GM23338 (cell line): ENCODE measurements around the gene SMARCE1. TPM values are rescaled to one million over a fixed set of nuclear protein-coding genes. Genes with fewer than 3 reads are reported as not detected.
A peak's percentile ranks its signal among the peaks of the same experiment; 100 is the strongest.

Source experiments
- ATAC-seq: fragments of 200-7000 bp; cut with Tn5 transposase; 3 replicates; pipeline ENCODE4 v1.9.1; 2020
- DNase-seq: peaks from one replicate; pipeline ENCODE4 v3.0.0-alpha.2; 2015; ENCODE audit warnings: low spot score
- H2AFZ ChIP-seq: fragments of 200-600 bp; sonication (generic); 2 replicates; pipeline ENCODE4 v1.8.0; 2016; ENCODE audit warnings: antibody characterized with exemption, mild to moderate bottlenecking, moderate library complexity
- H3F3A ChIP-seq: fragments of 200-600 bp; sonication (generic); replicated peaks from 2 replicates; pipeline ENCODE4 v1.8.0; 2017; ENCODE audit warnings: antibody characterized with exemption, mixed run types, low read depth
- H3K27ac ChIP-seq: fragments of 200-600 bp; sonication (generic); 2 replicates; pipeline ENCODE4 v1.6.1; 2016; ENCODE audit warnings: low read depth
- H3K27me3 ChIP-seq: fragments of 200-600 bp; sonication (generic); 2 replicates; pipeline ENCODE4 v1.8.0; 2016; ENCODE audit warnings: mild to moderate bottlenecking, mixed run types, moderate library complexity; ENCODE audit not compliant: insufficient read depth
- H3K36me3 ChIP-seq: fragments of 200-600 bp; sonication (generic); 2 replicates; pipeline ENCODE4 v1.8.0; 2016; ENCODE audit warnings: mild to moderate bottlenecking; ENCODE audit not compliant: insufficient read depth
- H3K4me1 ChIP-seq: fragments of 200-600 bp; sonication (generic); 2 replicates; pipeline ENCODE4 v1.8.0; 2016; ENCODE audit warnings: mild to moderate bottlenecking, moderate library complexity; ENCODE audit not compliant: insufficient read depth
- H3K4me2 ChIP-seq: fragments of 200-600 bp; sonication (generic); 2 replicates; pipeline ENCODE4 v1.7.1; 2017; ENCODE audit warnings: mixed run types
- H3K4me3 ChIP-seq: fragments of 200-600 bp; sonication (generic); 2 replicates; pipeline ENCODE4 v1.6.1; 2016; ENCODE audit warnings: mixed run types
- H3K79me2 ChIP-seq: fragments of 200-600 bp; sonication (generic); replicated peaks from 2 replicates; pipeline ENCODE4 v1.8.0; 2017; ENCODE audit warnings: mild to moderate bottlenecking; ENCODE audit not compliant: insufficient read depth
- H3K9me2 ChIP-seq: fragments of 200-600 bp; sonication (generic); 2 replicates; pipeline ENCODE4 v1.8.0; 2017; ENCODE audit not compliant: insufficient read depth
- H4K20me1 ChIP-seq: fragments of 200-600 bp; sonication (generic); replicated peaks from 2 replicates; pipeline ENCODE4 v1.8.0; 2017; ENCODE audit warnings: mild to moderate bottlenecking; ENCODE audit not compliant: insufficient read depth
- H3K27ac Mint-ChIP-seq: 2 replicates; pipeline ENCODE4 v1.8.0; 2020; ENCODE audit warnings: inconsistent platforms, mild to moderate bottlenecking, moderate library complexity, mixed read lengths
- H3K27me3 Mint-ChIP-seq: 3 replicates; pipeline ENCODE4 v1.8.0; 2022; ENCODE audit warnings: low read depth, mild to moderate bottlenecking, moderate library complexity, mixed read lengths, inconsistent platforms; ENCODE audit not compliant: insufficient read depth, poor library complexity
- H3K36me3 Mint-ChIP-seq: 3 replicates; pipeline ENCODE4 v1.8.0; 2021; ENCODE audit warnings: low read depth, mild to moderate bottlenecking, inconsistent platforms, moderate library complexity, mixed read lengths
- H3K4me1 Mint-ChIP-seq: 3 replicates; pipeline ENCODE4 v1.8.0; 2020; ENCODE audit warnings: mild to moderate bottlenecking, inconsistent platforms, mixed read lengths
- H3K4me3 Mint-ChIP-seq: 3 replicates; pipeline ENCODE4 v1.8.0; 2021; ENCODE audit warnings: moderate library complexity, mild to moderate bottlenecking, inconsistent platforms, mixed read lengths
- H3K9me3 Mint-ChIP-seq: 3 replicates; pipeline ENCODE4 v1.8.0; 2020; ENCODE audit warnings: moderate library complexity, mild to moderate bottlenecking, inconsistent platforms, mixed read lengths
- CREB1 ChIP-seq: fragments of 250-450 bp; sonication (Bioruptor Pico); IDR thresholded peaks from 2 replicates; pipeline ENCODE4 v1.5.0; 2020; ENCODE audit warnings: low read depth, mild to moderate bottlenecking, moderate library complexity
- EZH2 ChIP-seq: fragments of 200-600 bp; sonication (generic); IDR thresholded peaks from one replicate; pipeline ENCODE4 v1.8.0; 2017; ENCODE audit warnings: antibody characterized with exemption, mild to moderate bottlenecking, low read depth; ENCODE audit not compliant: unreplicated experiment
- EZH2phosphoT487 ChIP-seq: fragments of 200-600 bp; sonication (generic); IDR thresholded peaks from one replicate; pipeline ENCODE4 v1.8.1; 2018; ENCODE audit warnings: antibody characterized with exemption; ENCODE audit not compliant: unreplicated experiment
- JUNB ChIP-seq: IDR thresholded peaks from one replicate; pipeline ENCODE4 v1.6.1; 2016; ENCODE audit warnings: antibody characterized with exemption; ENCODE audit not compliant: unreplicated experiment
- NANOG ChIP-seq: IDR thresholded peaks from 2 replicates; pipeline ENCODE4 v1.6.1; 2016; ENCODE audit warnings: antibody characterized with exemption, borderline replicate concordance
- POLR2AphosphoS5 ChIP-seq: IDR thresholded peaks from 2 replicates; pipeline ENCODE4 v1.6.1; 2016; ENCODE audit warnings: antibody characterized with exemption, low read depth
- STAT1 ChIP-seq: IDR thresholded peaks from one replicate; pipeline ENCODE4 v1.6.1; 2016; ENCODE audit warnings: antibody characterized with exemption; ENCODE audit not compliant: unreplicated experiment
- ZNF114 ChIP-seq: fragments of 250-450 bp; sonication (Bioruptor Pico); IDR thresholded peaks from 2 replicates; pipeline ENCODE4 v1.5.0; 2020; ENCODE audit warnings: mild to moderate bottlenecking, moderate library complexity
- ZNF331 ChIP-seq: fragments of 250-450 bp; sonication (Bioruptor Pico); IDR thresholded peaks from 2 replicates; pipeline ENCODE4 v1.5.0; 2020; ENCODE audit warnings: low read depth, mild to moderate bottlenecking, moderate library complexity
- polyA plus RNA-seq: library from polyadenylated mRNA; unstranded; fragments of >200 nt; fragmentation: Nextera tagmentation; extraction: Ambion mirVana; gene quantifications from 2 replicates; pipeline ENCODE4 v1.2.1, GENCODE V29; 2016
- total RNA-seq: library from RNA; depleted of rRNA; stranded (reverse); fragments of >200 nt; shearing (Covaris generic); gene quantifications from 2 replicates; pipeline ENCODE4 v1.2.3, GENCODE V29; 2014
- TF ChIP-seq, protein P1 (sequence below): IDR thresholded peaks from one replicate; pipeline ENCODE4 v1.6.1; 2018; ENCODE audit warnings: antibody characterized with exemption; ENCODE audit not compliant: unreplicated experiment
- TF ChIP-seq, protein P2 (sequence below): IDR thresholded peaks from 2 replicates; pipeline ENCODE4 v1.6.1; 2016; ENCODE audit warnings: antibody characterized with exemption
- TF ChIP-seq, protein P3 (sequence below): fragments of 250-450 bp; sonication (Bioruptor Pico); IDR thresholded peaks from 2 replicates; pipeline ENCODE4 v1.5.0; 2020; ENCODE audit warnings: mild to moderate bottlenecking, moderate library complexity
- TF ChIP-seq, protein P4 (sequence below), 2 experiments: fragments of 200-600 bp in 1 of 2; sonication (generic) in 1 of 2; conservative IDR thresholded peaks; 2 replicates each; pipeline versions ENCODE4 v1.5.1 to v1.6.1; 2016 to 2017; ENCODE audit warnings: antibody characterized with exemption in 2 of 2, low read depth in 2 of 2, mild to moderate bottlenecking in 2 of 2, moderate library complexity in 1 of 2

SMARCE1 gene
- total and polyA plus RNA-seq, 2 experiments from 2014 or later: 101 to 258 TPM

DNA sequence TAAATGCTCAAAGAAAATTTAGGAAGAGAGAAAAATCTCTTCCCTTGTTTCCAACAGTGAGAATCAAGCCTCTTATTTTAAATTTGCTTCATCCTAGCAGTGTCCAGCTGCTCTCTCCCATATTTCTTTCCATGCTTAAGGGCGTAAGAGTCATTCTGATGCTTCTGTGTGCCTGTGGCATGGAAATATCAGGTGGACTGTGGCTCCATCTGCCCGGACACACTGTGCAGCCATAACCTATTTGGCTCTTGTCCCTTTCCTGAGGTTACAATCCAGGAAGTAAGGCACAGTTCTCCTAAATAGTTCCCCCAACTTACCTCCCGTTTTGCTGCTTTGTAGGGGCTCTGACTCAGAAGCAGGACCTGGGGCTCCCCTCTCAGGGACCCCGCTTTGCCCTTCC lies 23.7 kb upstream of the SMARCE1 start:
- no peaks in the 10 kb centered on the region for H3K27me3 ChIP-seq
- no peak overlapping the region for H3K4me2 ChIP-seq
- no peak overlapping the region; the same call in 1 of the 2 replicates for H3K27ac Mint-ChIP-seq
- no peaks in the 10 kb centered on the region for H3K9me2 ChIP-seq
- TF ChIP-seq EZH2 (no peak), CREB1 (no peak), POLR2AphosphoS5 (no peak), ZNF331 (no peak), EZH2phosphoT487 (no peak), JUNB (no peak), STAT1 (no peak), ZNF114 (no peak), NANOG (no peak)
- TF ChIP-seq, protein P1, sequence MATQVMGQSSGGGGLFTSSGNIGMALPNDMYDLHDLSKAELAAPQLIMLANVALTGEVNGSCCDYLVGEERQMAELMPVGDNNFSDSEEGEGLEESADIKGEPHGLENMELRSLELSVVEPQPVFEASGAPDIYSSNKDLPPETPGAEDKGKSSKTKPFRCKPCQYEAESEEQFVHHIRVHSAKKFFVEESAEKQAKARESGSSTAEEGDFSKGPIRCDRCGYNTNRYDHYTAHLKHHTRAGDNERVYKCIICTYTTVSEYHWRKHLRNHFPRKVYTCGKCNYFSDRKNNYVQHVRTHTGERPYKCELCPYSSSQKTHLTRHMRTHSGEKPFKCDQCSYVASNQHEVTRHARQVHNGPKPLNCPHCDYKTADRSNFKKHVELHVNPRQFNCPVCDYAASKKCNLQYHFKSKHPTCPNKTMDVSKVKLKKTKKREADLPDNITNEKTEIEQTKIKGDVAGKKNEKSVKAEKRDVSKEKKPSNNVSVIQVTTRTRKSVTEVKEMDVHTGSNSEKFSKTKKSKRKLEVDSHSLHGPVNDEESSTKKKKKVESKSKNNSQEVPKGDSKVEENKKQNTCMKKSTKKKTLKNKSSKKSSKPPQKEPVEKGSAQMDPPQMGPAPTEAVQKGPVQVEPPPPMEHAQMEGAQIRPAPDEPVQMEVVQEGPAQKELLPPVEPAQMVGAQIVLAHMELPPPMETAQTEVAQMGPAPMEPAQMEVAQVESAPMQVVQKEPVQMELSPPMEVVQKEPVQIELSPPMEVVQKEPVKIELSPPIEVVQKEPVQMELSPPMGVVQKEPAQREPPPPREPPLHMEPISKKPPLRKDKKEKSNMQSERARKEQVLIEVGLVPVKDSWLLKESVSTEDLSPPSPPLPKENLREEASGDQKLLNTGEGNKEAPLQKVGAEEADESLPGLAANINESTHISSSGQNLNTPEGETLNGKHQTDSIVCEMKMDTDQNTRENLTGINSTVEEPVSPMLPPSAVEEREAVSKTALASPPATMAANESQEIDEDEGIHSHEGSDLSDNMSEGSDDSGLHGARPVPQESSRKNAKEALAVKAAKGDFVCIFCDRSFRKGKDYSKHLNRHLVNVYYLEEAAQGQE: no peak
- TF ChIP-seq, protein P2, sequence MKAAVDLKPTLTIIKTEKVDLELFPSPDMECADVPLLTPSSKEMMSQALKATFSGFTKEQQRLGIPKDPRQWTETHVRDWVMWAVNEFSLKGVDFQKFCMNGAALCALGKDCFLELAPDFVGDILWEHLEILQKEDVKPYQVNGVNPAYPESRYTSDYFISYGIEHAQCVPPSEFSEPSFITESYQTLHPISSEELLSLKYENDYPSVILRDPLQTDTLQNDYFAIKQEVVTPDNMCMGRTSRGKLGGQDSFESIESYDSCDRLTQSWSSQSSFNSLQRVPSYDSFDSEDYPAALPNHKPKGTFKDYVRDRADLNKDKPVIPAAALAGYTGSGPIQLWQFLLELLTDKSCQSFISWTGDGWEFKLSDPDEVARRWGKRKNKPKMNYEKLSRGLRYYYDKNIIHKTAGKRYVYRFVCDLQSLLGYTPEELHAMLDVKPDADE: no peak
- TF ChIP-seq, protein P3, sequence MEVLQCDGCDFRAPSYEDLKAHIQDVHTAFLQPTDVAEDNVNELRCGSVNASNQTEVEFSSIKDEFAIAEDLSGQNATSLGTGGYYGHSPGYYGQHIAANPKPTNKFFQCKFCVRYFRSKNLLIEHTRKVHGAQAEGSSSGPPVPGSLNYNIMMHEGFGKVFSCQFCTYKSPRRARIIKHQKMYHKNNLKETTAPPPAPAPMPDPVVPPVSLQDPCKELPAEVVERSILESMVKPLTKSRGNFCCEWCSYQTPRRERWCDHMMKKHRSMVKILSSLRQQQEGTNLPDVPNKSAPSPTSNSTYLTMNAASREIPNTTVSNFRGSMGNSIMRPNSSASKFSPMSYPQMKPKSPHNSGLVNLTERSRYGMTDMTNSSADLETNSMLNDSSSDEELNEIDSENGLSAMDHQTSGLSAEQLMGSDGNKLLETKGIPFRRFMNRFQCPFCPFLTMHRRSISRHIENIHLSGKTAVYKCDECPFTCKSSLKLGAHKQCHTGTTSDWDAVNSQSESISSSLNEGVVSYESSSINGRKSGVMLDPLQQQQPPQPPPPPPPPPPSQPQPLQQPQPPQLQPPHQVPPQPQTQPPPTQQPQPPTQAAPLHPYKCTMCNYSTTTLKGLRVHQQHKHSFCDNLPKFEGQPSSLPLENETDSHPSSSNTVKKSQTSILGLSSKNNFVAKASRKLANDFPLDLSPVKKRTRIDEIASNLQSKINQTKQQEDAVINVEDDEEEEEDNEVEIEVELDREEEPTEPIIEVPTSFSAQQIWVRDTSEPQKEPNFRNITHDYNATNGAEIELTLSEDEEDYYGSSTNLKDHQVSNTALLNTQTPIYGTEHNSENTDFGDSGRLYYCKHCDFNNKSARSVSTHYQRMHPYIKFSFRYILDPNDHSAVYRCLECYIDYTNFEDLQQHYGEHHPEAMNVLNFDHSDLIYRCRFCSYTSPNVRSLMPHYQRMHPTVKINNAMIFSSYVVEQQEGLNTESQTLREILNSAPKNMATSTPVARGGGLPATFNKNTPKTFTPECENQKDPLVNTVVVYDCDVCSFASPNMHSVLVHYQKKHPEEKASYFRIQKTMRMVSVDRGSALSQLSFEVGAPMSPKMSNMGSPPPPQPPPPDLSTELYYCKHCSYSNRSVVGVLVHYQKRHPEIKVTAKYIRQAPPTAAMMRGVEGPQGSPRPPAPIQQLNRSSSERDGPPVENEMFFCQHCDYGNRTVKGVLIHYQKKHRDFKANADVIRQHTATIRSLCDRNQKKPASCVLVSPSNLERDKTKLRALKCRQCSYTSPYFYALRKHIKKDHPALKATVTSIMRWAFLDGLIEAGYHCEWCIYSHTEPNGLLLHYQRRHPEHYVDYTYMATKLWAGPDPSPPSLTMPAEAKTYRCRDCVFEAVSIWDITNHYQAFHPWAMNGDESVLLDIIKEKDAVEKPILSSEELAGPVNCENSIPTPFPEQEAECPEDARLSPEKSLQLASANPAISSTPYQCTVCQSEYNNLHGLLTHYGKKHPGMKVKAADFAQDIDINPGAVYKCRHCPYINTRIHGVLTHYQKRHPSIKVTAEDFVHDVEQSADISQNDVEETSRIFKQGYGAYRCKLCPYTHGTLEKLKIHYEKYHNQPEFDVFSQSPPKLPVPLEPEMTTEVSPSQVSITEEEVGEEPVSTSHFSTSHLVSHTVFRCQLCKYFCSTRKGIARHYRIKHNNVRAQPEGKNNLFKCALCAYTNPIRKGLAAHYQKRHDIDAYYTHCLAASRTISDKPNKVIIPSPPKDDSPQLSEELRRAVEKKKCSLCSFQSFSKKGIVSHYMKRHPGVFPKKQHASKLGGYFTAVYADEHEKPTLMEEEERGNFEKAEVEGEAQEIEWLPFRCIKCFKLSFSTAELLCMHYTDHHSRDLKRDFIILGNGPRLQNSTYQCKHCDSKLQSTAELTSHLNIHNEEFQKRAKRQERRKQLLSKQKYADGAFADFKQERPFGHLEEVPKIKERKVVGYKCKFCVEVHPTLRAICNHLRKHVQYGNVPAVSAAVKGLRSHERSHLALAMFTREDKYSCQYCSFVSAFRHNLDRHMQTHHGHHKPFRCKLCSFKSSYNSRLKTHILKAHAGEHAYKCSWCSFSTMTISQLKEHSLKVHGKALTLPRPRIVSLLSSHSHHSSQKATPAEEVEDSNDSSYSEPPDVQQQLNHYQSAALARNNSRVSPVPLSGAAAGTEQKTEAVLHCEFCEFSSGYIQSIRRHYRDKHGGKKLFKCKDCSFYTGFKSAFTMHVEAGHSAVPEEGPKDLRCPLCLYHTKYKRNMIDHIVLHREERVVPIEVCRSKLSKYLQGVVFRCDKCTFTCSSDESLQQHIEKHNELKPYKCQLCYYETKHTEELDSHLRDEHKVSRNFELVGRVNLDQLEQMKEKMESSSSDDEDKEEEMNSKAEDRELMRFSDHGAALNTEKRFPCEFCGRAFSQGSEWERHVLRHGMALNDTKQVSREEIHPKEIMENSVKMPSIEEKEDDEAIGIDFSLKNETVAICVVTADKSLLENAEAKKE (CRISPR knock-in tag): no peak
- TF ChIP-seq, protein P4, sequence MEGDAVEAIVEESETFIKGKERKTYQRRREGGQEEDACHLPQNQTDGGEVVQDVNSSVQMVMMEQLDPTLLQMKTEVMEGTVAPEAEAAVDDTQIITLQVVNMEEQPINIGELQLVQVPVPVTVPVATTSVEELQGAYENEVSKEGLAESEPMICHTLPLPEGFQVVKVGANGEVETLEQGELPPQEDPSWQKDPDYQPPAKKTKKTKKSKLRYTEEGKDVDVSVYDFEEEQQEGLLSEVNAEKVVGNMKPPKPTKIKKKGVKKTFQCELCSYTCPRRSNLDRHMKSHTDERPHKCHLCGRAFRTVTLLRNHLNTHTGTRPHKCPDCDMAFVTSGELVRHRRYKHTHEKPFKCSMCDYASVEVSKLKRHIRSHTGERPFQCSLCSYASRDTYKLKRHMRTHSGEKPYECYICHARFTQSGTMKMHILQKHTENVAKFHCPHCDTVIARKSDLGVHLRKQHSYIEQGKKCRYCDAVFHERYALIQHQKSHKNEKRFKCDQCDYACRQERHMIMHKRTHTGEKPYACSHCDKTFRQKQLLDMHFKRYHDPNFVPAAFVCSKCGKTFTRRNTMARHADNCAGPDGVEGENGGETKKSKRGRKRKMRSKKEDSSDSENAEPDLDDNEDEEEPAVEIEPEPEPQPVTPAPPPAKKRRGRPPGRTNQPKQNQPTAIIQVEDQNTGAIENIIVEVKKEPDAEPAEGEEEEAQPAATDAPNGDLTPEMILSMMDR (conservative IDR thresholded peaks at IDR 0.05; ENCODE audit: low read depth in 2 of 2): no peak
- peaks cover 2% of the 10 kb centered on the region for H3K27me3 Mint-ChIP-seq
- H3K4me3 Mint-ChIP-seq: no peak overlapping the region
- no peaks in the 10 kb centered on the region for H3K79me2 ChIP-seq
- H3K27ac ChIP-seq: no peak overlapping the region
- no peak overlapping the region for H3K4me3 ChIP-seq
- H2AFZ ChIP-seq: peak overlapping the region; percentile 81
- H3K36me3 ChIP-seq: no peaks in the 10 kb centered on the region
- ATAC-seq (no peak; the same call in 2 of the 3 replicates), DNase-seq (no peak)
- no peaks in the 10 kb centered on the region for H3K9me3 Mint-ChIP-seq
- H3K4me1 Mint-ChIP-seq: peaks cover 11% of the 10 kb centered on the region; the same call in 2 of the 3 replicates
- H4K20me1 ChIP-seq: no peaks in the 10 kb centered on the region
- no peaks in the 10 kb centered on the region for H3F3A ChIP-seq
- H3K4me1 ChIP-seq: peaks cover 5% of the 10 kb centered on the region; the same call in 1 of the 2 replicates
- no peaks in the 10 kb centered on the region for H3K36me3 Mint-ChIP-seq
